Prostate gland (tissue), 2 donors: Measurements from ENCODE around the gene THBS2. TPM values are rescaled to one million over a fixed set of nuclear protein-coding genes. Genes with fewer than 3 reads are reported as not detected.

Experiments
- DNase-seq: peaks from one replicate; pipeline ENCODE4 v3.0.0-alpha.2; 2019; ENCODE audit warnings: low spot score
- H3K27ac ChIP-seq, 2 donors: fragments of 200-600 bp; sonication (generic); 2 replicates each; pipeline ENCODE4 v1.5.1; 2017 to 2019
- H3K27me3 ChIP-seq: fragments of 200-600 bp; sonication (generic); replicated peaks from 2 replicates; pipeline ENCODE4 v1.5.1; 2019; ENCODE audit not compliant: insufficient read depth
- H3K36me3 ChIP-seq, 2 donors: fragments of 200-600 bp; sonication (generic); 1 replicate in 1 of 2; 2 replicates in 1 of 2; pipeline versions ENCODE4 v1.5.1 to v1.8.1; 2017 to 2019
- H3K4me1 ChIP-seq: fragments of 200-600 bp; sonication (generic); replicated peaks from 2 replicates; pipeline ENCODE4 v1.5.1; 2019
- H3K4me3 ChIP-seq, 2 donors: fragments of 200-600 bp; sonication (generic); 2 replicates each; pipeline ENCODE4 v1.5.1; 2017 to 2019
- H3K9me3 ChIP-seq: fragments of 200-600 bp; sonication (generic); 2 replicates; pipeline ENCODE4 v1.5.1; 2017
- POLR2A ChIP-seq: fragments of 450-650 bp; IDR thresholded peaks from one replicate; pipeline ENCODE4 v1.6.1; 2016; ENCODE audit warnings: antibody characterized with exemption, mild to moderate bottlenecking
- POLR2AphosphoS5 ChIP-seq: sonication (generic); formaldehyde crosslinking; IDR thresholded peaks from one replicate; pipeline ENCODE4 v1.6.1; 2017; ENCODE audit warnings: antibody characterized with exemption
- WGBS: methylation state at CpG from one replicate; pipeline ENCODE4 v1.1.5; 2018; 5-methylcytosine and 5-hydroxymethylcytosine counted together
- intact Hi-C: fragments of 100-400 bp; cut with DNase I; formaldehyde crosslinking; loops from one replicate; pipeline ENCODE4 v1.14.2; 2022
- total RNA-seq, 2 donors: library from RNA; depleted of rRNA; stranded (reverse); fragments of >200 nt; gene quantifications; one replicate each; pipeline ENCODE4 v1.1.0, GENCODE V29; 2016
- TF ChIP-seq, protein P1 (sequence below), 4 experiments: fragments of 200-600 bp in 2 of 4; fragments of 450-650 bp in 2 of 4; sonication (generic) in 2 of 4; IDR thresholded peaks; 1 replicate in 3 of 4; 2 replicates in 1 of 4; pipeline ENCODE4 v1.5.1; 2016 to 2019; ENCODE audit warnings: antibody characterized with exemption in 4 of 4, mild to moderate bottlenecking in 2 of 4, moderate library complexity in 2 of 4

Gene THBS2
- total RNA-seq, 2 donors from 2014 or later: 3.3 to 10.9 TPM

DNA sequence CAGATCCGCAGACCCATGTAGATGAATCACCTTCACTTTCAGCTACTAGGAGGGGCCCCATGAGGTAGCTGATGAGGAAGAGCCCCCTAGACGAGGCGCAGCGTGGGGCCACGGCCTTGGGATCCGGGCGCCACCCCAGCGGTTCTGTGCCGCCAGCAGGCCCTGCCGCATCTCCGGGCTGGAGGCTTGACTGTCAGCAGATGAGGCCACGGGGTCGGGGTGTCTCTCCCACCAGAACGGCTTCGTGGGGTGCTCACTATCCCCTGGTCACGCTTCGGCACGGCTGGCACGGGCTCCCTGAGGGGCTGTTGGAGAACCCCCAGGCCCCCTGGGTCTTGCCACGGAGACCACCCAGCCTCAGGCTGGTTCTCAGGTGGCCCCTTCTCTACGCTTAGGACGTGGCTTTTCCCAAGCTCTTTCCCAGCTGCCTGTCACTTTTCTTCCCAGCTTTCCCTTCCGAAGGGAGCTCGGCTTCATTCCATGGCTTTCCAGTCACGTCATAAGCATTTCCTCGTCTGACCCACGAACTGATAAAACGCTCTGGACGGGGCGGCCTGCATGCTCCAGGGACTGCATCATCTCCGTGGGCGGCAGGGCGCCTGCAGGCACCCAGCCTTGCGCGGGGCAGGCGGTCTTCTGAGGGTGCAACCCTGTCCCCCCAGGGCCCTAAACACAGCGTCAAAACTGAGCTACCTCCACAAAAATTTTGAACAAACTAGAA, 85.9 kb downstream of the THBS2 start:
- no peaks in the 10 kb centered on the region for H3K4me1 ChIP-seq
- H3K4me3 ChIP-seq: no peak overlapping the region
- TF ChIP-seq, protein P1, sequence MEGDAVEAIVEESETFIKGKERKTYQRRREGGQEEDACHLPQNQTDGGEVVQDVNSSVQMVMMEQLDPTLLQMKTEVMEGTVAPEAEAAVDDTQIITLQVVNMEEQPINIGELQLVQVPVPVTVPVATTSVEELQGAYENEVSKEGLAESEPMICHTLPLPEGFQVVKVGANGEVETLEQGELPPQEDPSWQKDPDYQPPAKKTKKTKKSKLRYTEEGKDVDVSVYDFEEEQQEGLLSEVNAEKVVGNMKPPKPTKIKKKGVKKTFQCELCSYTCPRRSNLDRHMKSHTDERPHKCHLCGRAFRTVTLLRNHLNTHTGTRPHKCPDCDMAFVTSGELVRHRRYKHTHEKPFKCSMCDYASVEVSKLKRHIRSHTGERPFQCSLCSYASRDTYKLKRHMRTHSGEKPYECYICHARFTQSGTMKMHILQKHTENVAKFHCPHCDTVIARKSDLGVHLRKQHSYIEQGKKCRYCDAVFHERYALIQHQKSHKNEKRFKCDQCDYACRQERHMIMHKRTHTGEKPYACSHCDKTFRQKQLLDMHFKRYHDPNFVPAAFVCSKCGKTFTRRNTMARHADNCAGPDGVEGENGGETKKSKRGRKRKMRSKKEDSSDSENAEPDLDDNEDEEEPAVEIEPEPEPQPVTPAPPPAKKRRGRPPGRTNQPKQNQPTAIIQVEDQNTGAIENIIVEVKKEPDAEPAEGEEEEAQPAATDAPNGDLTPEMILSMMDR (IDR thresholded peaks at IDR 0.05): no peak
- TF ChIP-seq POLR2A (no peak), POLR2AphosphoS5 (no peak)
- no peak for DNase-seq
- whole genome bisulfite sequencing: 91% methylated on average over 37 of the region's 37 CpGs
- no peaks in the 10 kb centered on the region for H3K9me3 ChIP-seq
- no peaks in the 10 kb centered on the region for H3K36me3 ChIP-seq
- no peak overlapping the region for H3K27ac ChIP-seq
- no peaks in the 10 kb centered on the region for H3K27me3 ChIP-seq
- intact Hi-C loops: no loop called here

DNA sequence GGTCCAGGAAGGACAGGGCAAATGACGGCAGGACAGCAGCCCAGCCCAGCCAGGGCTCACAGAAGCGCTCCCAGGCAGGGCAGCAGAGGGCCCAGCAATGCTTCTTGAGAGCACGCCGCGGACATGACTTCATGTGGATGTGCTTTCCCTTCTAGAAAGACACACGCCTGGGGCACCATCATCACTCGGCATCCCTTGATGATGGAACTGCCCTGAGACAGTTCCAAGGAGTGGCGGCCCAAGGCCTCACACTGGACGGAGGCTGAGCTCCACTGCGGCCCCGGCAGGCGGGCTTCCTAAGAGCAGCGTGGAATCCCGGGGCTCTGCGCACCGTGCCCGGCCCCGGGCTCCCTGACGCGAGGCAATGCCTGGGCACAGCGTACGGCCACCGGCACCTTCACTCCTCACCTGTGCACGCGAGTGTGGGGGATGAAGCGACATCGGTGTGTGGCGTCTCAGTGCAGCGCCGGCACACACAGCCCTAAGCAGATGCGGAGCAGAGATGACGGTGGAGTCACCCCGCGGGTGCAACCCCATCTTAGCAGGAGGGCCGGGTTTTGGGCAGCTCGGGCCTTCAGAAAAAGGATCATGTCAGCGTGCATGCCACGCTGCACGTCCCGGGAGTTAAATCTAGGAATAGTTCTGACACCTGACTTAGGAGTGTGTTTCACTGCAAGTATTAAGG, 86.6 kb downstream of the THBS2 start:
- Histone ChIP-seq H3K9me3 (no peaks in the 10 kb centered on the region), H3K27ac (no peak overlapping the region), H3K36me3 (no peaks in the 10 kb centered on the region), H3K4me1 (no peaks in the 10 kb centered on the region), H3K27me3 (no peaks in the 10 kb centered on the region), H3K4me3 (no peak overlapping the region)
- TF ChIP-seq POLR2A (no peak), POLR2AphosphoS5 (no peak)
- TF ChIP-seq, protein P1 (IDR thresholded peaks at IDR 0.05): no peak
- 93% methylated on average over 28 of the region's 40 CpGs for WGBS
- no peak for DNase-seq
- intact Hi-C loops: no loop called here
